PC-3 (cell line): ENCODE data around the gene CSNK1A1. TPM values are rescaled to one million over a fixed set of nuclear protein-coding genes. Genes with fewer than 3 reads are reported as not detected.
A peak's percentile ranks its signal among the peaks of the same experiment; 100 is the strongest.
"Not testable (repeated sequence)": the region's sequence is repeated elsewhere in the genome, so short reads cannot be mapped to it uniquely, and the experiment has no call there.

ENCODE experiments used
- ATAC-seq: fragments of 200-7000 bp; cut with Tn5 transposase; 2 replicates; pipeline ENCODE4 v1.9.1; 2020; ENCODE audit warnings: mild to moderate bottlenecking, moderate library complexity
- BruUV-seq: library from RNA; stranded (reverse); fragments of 400-500 nt; replicated peaks from 2 replicates; lab custom pipeline; 2021; lab: Mats Ljungman, UMichigan
- CTCF ChIA-PET: fragments of 300-600 bp; sonication (Branson Sonifier 250); formaldehyde crosslinking; loops from one replicate; lab custom pipeline; 2022; ENCODE audit warnings: antibody characterized with exemption; lab: Charles Lee
- POLR2A ChIA-PET: fragments of 300-600 bp; sonication (Branson Sonifier 250); formaldehyde crosslinking; loops from one replicate; lab custom pipeline; 2022; ENCODE audit warnings: antibody characterized with exemption; ENCODE audit not compliant: unreplicated experiment; lab: Charles Lee
- DNase-seq: peaks from one replicate; pipeline ENCODE4 v3.0.0-alpha.2; 2015
- H2AFZ ChIP-seq: fragments of 300-600 bp; sonication (generic); 2 replicates; pipeline ENCODE4 v1.6.0; 2016; ENCODE audit warnings: antibody characterized with exemption, low read length
- H3F3A ChIP-seq: fragments of 300-600 bp; sonication (generic); one replicate; pipeline ENCODE4 v1.6.0; 2017; ENCODE audit warnings: antibody characterized with exemption, low read length, control low read depth, mild to moderate bottlenecking; ENCODE audit not compliant: unreplicated experiment
- H3K27ac ChIP-seq: fragments of 300-600 bp; sonication (generic); 2 replicates; pipeline ENCODE4 v1.5.1; 2016; ENCODE audit warnings: mild to moderate bottlenecking, low read length
- H3K27me3 ChIP-seq: fragments of 300-600 bp; sonication (generic); 2 replicates; pipeline ENCODE4 v1.6.1; 2016; ENCODE audit warnings: low read length, mixed read lengths
- H3K36me3 ChIP-seq: fragments of 300-600 bp; sonication (generic); 2 replicates; pipeline ENCODE4 v1.6.1; 2016; ENCODE audit warnings: low read depth, mixed run types, low read length, mixed read lengths
- H3K4me1 ChIP-seq: fragments of 300-600 bp; sonication (generic); 2 replicates; pipeline ENCODE4 v1.5.1; 2016; ENCODE audit warnings: low read length; ENCODE audit not compliant: insufficient read depth
- H3K4me2 ChIP-seq: fragments of 300-600 bp; sonication (generic); 2 replicates; pipeline ENCODE4 v1.6.0; 2016; ENCODE audit warnings: low read length
- H3K4me3 ChIP-seq: fragments of 300-600 bp; sonication (generic); 2 replicates; pipeline ENCODE4 v1.5.1; 2016; ENCODE audit warnings: mild to moderate bottlenecking, low read length, mixed read lengths
- H3K79me2 ChIP-seq: fragments of 300-600 bp; sonication (generic); 2 replicates; pipeline ENCODE4 v1.6.1; 2017; ENCODE audit warnings: low read length, mixed read lengths
- H3K9ac ChIP-seq: fragments of 300-600 bp; sonication (generic); 2 replicates; pipeline ENCODE4 v1.6.0; 2016; ENCODE audit warnings: mild to moderate bottlenecking, low read length
- H3K9me2 ChIP-seq: fragments of 300-600 bp; sonication (generic); replicated peaks from 2 replicates; pipeline ENCODE4 v1.6.1; 2016; ENCODE audit warnings: mixed run types, low read length, mixed read lengths
- H3K9me3 ChIP-seq: fragments of 300-600 bp; sonication (generic); 2 replicates; pipeline ENCODE4 v1.6.1; 2016; ENCODE audit warnings: low read length, mixed read lengths
- H4K20me1 ChIP-seq: fragments of 300-600 bp; sonication (generic); 2 replicates; pipeline ENCODE4 v1.6.1; 2016; ENCODE audit warnings: low read length, mixed read lengths
- CTCF ChIP-seq: fragments of 300-600 bp; sonication (generic); conservative IDR thresholded peaks from 2 replicates; pipeline ENCODE4 v1.5.1; 2017; ENCODE audit warnings: antibody characterized with exemption, low read depth, mild to moderate bottlenecking, low read length
- EZH2 ChIP-seq: fragments of 300-600 bp; sonication (generic); IDR thresholded peaks from one replicate; pipeline ENCODE4 v1.6.1; 2017; ENCODE audit warnings: antibody characterized with exemption, mild to moderate bottlenecking, low read length; ENCODE audit not compliant: unreplicated experiment
- EZH2phosphoT487 ChIP-seq: fragments of 300-600 bp; sonication (generic); IDR thresholded peaks from 2 replicates; pipeline ENCODE4 v1.6.1; 2018; ENCODE audit warnings: mild to moderate bottlenecking, antibody characterized with exemption, low read length, borderline replicate concordance
- intact Hi-C: fragments of 100-400 bp; cut with micrococcal nuclease; formaldehyde crosslinking; loops from 2 replicates; pipeline ENCODE4 v1.9.0; 2023
- total RNA-seq: library from RNA; depleted of rRNA; stranded (reverse); fragments of >200 nt; gene quantifications from 2 replicates; pipeline ENCODE4 v1.2.3, GENCODE V29; 2014

Gene CSNK1A1
- total RNA-seq, 1 experiment from 2014 or later, result 586 TPM

- TF ChIP-seq EZH2 (no peak), EZH2phosphoT487 (no peak), CTCF (no peak)
- Histone ChIP-seq H4K20me1 (no peaks in the 10 kb centered on the region), H3K9me3 (no peaks in the 10 kb centered on the region), H3K4me1 (peaks cover 10% of the 10 kb centered on the region), H3K27ac (no peak overlapping the region), H3K27me3 (no peaks in the 10 kb centered on the region), H3K9ac (no peak overlapping the region), H3K36me3 (no peaks in the 10 kb centered on the region), H3F3A (no peaks in the 10 kb centered on the region), H3K4me2 (no peak overlapping the region), H3K4me3 (no peak overlapping the region), H3K79me2 (no peaks in the 10 kb centered on the region), H2AFZ (no peak overlapping the region), H3K9me2 (no peaks in the 10 kb centered on the region)
- BruUV-seq, result no TSS peak
- intact Hi-C loops, result no loop called here
- DNase-seq (no peak), ATAC-seq (no peak)
- ChIA-PET POLR2A (interaction anchor here (0.6 kb wide), 1 partner anchor 10 kb away, joined by 3 read pairs; no protein-coding TSS in a partner anchor), CTCF (no interaction called here)
These were observed 46.4 kb upstream of the CSNK1A1 start for GRCh38 chr5:149597618-149598017.

- H3K79me2 ChIP-seq, result no peaks in the 10 kb centered on the region
- H3K4me1 ChIP-seq, result peaks cover 8% of the 10 kb centered on the region; the same call in 1 of the 2 replicates
- no peaks in the 10 kb centered on the region for H3F3A ChIP-seq
- H3K9me3 ChIP-seq, result no peaks in the 10 kb centered on the region
- no peak overlapping the region for H3K9ac ChIP-seq
- ChIA-PET POLR2A (no interaction called here), CTCF (no interaction called here)
- no peak overlapping the region for H3K4me3 ChIP-seq
- DNase-seq, result no peak
- TF ChIP-seq EZH2, result no peak
- TF ChIP-seq CTCF, result no peak
- no peak for TF ChIP-seq EZH2phosphoT487
- no peaks in the 10 kb centered on the region for H4K20me1 ChIP-seq
- no peaks in the 10 kb centered on the region for H3K27me3 ChIP-seq
- no peak overlapping the region for H3K4me2 ChIP-seq
- no peaks in the 10 kb centered on the region for H3K9me2 ChIP-seq
- H3K27ac ChIP-seq, result no peak overlapping the region
- no peaks in the 10 kb centered on the region for H3K36me3 ChIP-seq
- intact Hi-C loops, result no loop called here
- ATAC-seq, result no peak; the same call in 1 of the 2 replicates
- H2AFZ ChIP-seq, result no peak overlapping the region
- no TSS peak for BruUV-seq
These were observed 45.5 kb upstream of the CSNK1A1 start for GRCh38 chr5:149596712-149597111.

- H3K79me2 ChIP-seq, H3K27ac ChIP-seq, H4K20me1 ChIP-seq, POLR2A ChIA-PET, H3K4me2 ChIP-seq, H3K4me3 ChIP-seq, H3K9ac ChIP-seq, intact Hi-C loops, H3K27me3 ChIP-seq, ATAC-seq, BruUV-seq, H2AFZ ChIP-seq, CTCF ChIA-PET, H3K9me3 ChIP-seq, H3K36me3 ChIP-seq, H3K4me1 ChIP-seq, H3F3A ChIP-seq, H3K9me2 ChIP-seq: not testable (repeated sequence)
- DNase-seq, result peak; percentile 41
These were observed 43.9 kb upstream of the CSNK1A1 start for GRCh38 chr5:149595105-149595504.
